WTC11 (cell line): ENCODE data around the gene GPC6. TPM values are rescaled to one million over a fixed set of nuclear protein-coding genes. Genes with fewer than 3 reads are reported as not detected.

Experiments
- ATAC-seq: fragments of 200-7000 bp; cut with Tn5 transposase; 2 replicates; pipeline ENCODE4 v1.10.0; 2021; ENCODE audit warnings: mild to moderate bottlenecking, moderate library complexity
- CTCF ChIA-PET: fragments of 300-600 bp; sonication (Branson Sonifier 250); formaldehyde crosslinking; loops from one replicate; lab custom pipeline; 2021; ENCODE audit warnings: antibody characterized with exemption; lab: Charles Lee
- POLR2A ChIA-PET: fragments of 350-600 bp; sonication (Branson Sonifier 250); formaldehyde crosslinking; loops from one replicate; lab custom pipeline; 2021; ENCODE audit warnings: antibody characterized with exemption; lab: Charles Lee
- DNase-seq: peaks from one replicate; pipeline ENCODE4 v3.0.0; 2021; ENCODE audit warnings: low spot score
- H3K27ac Mint-ChIP-seq: 2 replicates; pipeline ENCODE4 v1.8.0; 2021; ENCODE audit warnings: mixed read lengths
- H3K27me3 Mint-ChIP-seq: 2 replicates; pipeline ENCODE4 v1.8.0; 2021; ENCODE audit warnings: low read depth, mild to moderate bottlenecking, moderate library complexity, mixed read lengths
- H3K36me3 Mint-ChIP-seq: 2 replicates; pipeline ENCODE4 v1.8.0; 2021; ENCODE audit warnings: mixed read lengths
- H3K4me1 Mint-ChIP-seq: 2 replicates; pipeline ENCODE4 v1.8.0; 2022; ENCODE audit warnings: mixed read lengths
- H3K4me3 Mint-ChIP-seq: 2 replicates; pipeline ENCODE4 v1.8.0; 2021; ENCODE audit warnings: mild to moderate bottlenecking, moderate library complexity, mixed read lengths
- H3K9me3 Mint-ChIP-seq: 2 replicates; pipeline ENCODE4 v1.8.0; 2021; ENCODE audit warnings: mixed read lengths
- CREB1 ChIP-seq: sonication (generic); formaldehyde crosslinking; IDR thresholded peaks from 2 replicates; pipeline ENCODE4 v1.8.0; 2023; ENCODE audit warnings: mild to moderate bottlenecking, missing genetic modification reagents
- ELF4 ChIP-seq: sonication (generic); formaldehyde crosslinking; IDR thresholded peaks from 2 replicates; pipeline ENCODE4 v1.8.1; 2022; ENCODE audit warnings: low read depth, mild to moderate bottlenecking, moderate library complexity, missing genetic modification reagents
- JAZF1 ChIP-seq: fragments of 250-450 bp; sonication (Bioruptor Pico); IDR thresholded peaks from 2 replicates; pipeline ENCODE4 v1.9.0; 2021; ENCODE audit warnings: moderate library complexity, mild to moderate bottlenecking, inconsistent platforms
- NFATC4 ChIP-seq: fragments of 250-450 bp; sonication (Bioruptor Pico); IDR thresholded peaks from 2 replicates; pipeline ENCODE4 v1.9.0; 2021; ENCODE audit warnings: mild to moderate bottlenecking
- NR1H2 ChIP-seq: sonication (generic); formaldehyde crosslinking; IDR thresholded peaks from 2 replicates; pipeline ENCODE4 v1.9.0; 2021; ENCODE audit warnings: mild to moderate bottlenecking, moderate library complexity, missing genetic modification reagents
- PRRX2 ChIP-seq: fragments of 250-450 bp; sonication (Bioruptor Pico); IDR thresholded peaks from 2 replicates; pipeline ENCODE4 v1.8.0; 2021; ENCODE audit warnings: mild to moderate bottlenecking
- RORB ChIP-seq: fragments of 250-450 bp; sonication (Bioruptor Pico); IDR thresholded peaks from 2 replicates; pipeline ENCODE4 v1.9.0; 2021; ENCODE audit warnings: mild to moderate bottlenecking
- SMAD3 ChIP-seq: sonication (generic); formaldehyde crosslinking; IDR thresholded peaks from 2 replicates; pipeline ENCODE4 v1.8.0; 2022; ENCODE audit warnings: missing genetic modification reagents, mild to moderate bottlenecking, borderline replicate concordance
- TEAD4 ChIP-seq: sonication (generic); formaldehyde crosslinking; IDR thresholded peaks from 2 replicates; pipeline ENCODE4 v1.8.0; 2022; ENCODE audit warnings: mild to moderate bottlenecking, missing genetic modification reagents
- ZNF219 ChIP-seq: sonication (generic); formaldehyde crosslinking; IDR thresholded peaks from 2 replicates; pipeline ENCODE4 v1.8.0; 2023; ENCODE audit warnings: missing genetic modification reagents, mild to moderate bottlenecking, borderline replicate concordance
- ZNF396 ChIP-seq: fragments of 250-450 bp; sonication (Bioruptor Pico); IDR thresholded peaks from 2 replicates; pipeline ENCODE4 v1.8.0; 2021; ENCODE audit warnings: mild to moderate bottlenecking, moderate library complexity, borderline replicate concordance
- ZNF416 ChIP-seq: fragments of 250-450 bp; sonication (Bioruptor Pico); IDR thresholded peaks from 2 replicates; pipeline ENCODE4 v1.9.0; 2021; ENCODE audit warnings: mild to moderate bottlenecking, inconsistent platforms
- total RNA-seq: library from RNA; stranded (reverse); gene quantifications from 3 replicates; pipeline ENCODE4 v1.2.3, GENCODE V29; 2021
- TF ChIP-seq, protein P1 (sequence below): fragments of 200-600 bp; IDR thresholded peaks from 2 replicates; pipeline ENCODE4 v1.8.0; 2022; ENCODE audit warnings: antibody characterized with exemption
- TF ChIP-seq, protein P2 (sequence below): sonication (generic); formaldehyde crosslinking; IDR thresholded peaks from 2 replicates; pipeline ENCODE4 v1.8.1; 2023; ENCODE audit warnings: mild to moderate bottlenecking, missing genetic modification reagents, borderline replicate concordance
- TF ChIP-seq, protein P3 (sequence below): fragments of 250-450 bp; sonication (Bioruptor Pico); IDR thresholded peaks from 2 replicates; pipeline ENCODE4 v1.9.0; 2021; ENCODE audit warnings: mild to moderate bottlenecking, borderline replicate concordance
- TF ChIP-seq, protein P4 (sequence below): sonication (generic); formaldehyde crosslinking; IDR thresholded peaks from 2 replicates; pipeline ENCODE4 v1.8.0; 2022; ENCODE audit warnings: mild to moderate bottlenecking, missing genetic modification reagents
- TF ChIP-seq, protein P5 (sequence below): fragments of 250-450 bp; sonication (Bioruptor Pico); IDR thresholded peaks from 2 replicates; pipeline ENCODE4 v1.8.0; 2021; ENCODE audit warnings: mild to moderate bottlenecking

Gene GPC6
- total RNA-seq, 1 experiment from 2014 or later: 19.5 TPM

DNA sequence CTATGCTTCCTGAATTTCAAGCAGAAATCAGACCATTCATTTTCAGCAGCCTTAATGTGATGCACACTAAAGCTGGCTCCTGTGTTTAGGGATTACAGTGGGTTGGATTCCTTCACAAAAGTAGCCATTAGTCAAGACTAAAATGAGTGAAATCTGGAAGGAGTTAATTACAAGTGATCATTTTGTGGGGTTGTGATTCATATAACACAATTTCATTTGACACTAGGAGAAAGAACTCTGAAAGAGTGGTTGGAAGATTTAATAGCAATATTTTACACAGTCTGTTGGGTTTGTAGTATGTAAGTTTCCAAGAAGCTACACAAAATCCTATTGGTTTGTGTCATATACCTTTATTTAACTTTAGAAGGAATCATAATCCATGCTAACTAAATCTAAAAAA lies 1015.9 kb downstream of the GPC6 start (continued):
- TF ChIP-seq, protein P1, sequence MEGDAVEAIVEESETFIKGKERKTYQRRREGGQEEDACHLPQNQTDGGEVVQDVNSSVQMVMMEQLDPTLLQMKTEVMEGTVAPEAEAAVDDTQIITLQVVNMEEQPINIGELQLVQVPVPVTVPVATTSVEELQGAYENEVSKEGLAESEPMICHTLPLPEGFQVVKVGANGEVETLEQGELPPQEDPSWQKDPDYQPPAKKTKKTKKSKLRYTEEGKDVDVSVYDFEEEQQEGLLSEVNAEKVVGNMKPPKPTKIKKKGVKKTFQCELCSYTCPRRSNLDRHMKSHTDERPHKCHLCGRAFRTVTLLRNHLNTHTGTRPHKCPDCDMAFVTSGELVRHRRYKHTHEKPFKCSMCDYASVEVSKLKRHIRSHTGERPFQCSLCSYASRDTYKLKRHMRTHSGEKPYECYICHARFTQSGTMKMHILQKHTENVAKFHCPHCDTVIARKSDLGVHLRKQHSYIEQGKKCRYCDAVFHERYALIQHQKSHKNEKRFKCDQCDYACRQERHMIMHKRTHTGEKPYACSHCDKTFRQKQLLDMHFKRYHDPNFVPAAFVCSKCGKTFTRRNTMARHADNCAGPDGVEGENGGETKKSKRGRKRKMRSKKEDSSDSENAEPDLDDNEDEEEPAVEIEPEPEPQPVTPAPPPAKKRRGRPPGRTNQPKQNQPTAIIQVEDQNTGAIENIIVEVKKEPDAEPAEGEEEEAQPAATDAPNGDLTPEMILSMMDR: no peak
- TF ChIP-seq PRRX2 (CRISPR knock-in tag) (no peak), CREB1 (CRISPR knock-in tag) (no peak), ZNF219 (CRISPR knock-in tag) (no peak), NFATC4 (no peak), ELF4 (CRISPR knock-in tag) (no peak), JAZF1 (CRISPR knock-in tag) (no peak), SMAD3 (no peak), TEAD4 (CRISPR knock-in tag) (no peak), ZNF416 (CRISPR knock-in tag) (no peak)
- TF ChIP-seq, protein P2, sequence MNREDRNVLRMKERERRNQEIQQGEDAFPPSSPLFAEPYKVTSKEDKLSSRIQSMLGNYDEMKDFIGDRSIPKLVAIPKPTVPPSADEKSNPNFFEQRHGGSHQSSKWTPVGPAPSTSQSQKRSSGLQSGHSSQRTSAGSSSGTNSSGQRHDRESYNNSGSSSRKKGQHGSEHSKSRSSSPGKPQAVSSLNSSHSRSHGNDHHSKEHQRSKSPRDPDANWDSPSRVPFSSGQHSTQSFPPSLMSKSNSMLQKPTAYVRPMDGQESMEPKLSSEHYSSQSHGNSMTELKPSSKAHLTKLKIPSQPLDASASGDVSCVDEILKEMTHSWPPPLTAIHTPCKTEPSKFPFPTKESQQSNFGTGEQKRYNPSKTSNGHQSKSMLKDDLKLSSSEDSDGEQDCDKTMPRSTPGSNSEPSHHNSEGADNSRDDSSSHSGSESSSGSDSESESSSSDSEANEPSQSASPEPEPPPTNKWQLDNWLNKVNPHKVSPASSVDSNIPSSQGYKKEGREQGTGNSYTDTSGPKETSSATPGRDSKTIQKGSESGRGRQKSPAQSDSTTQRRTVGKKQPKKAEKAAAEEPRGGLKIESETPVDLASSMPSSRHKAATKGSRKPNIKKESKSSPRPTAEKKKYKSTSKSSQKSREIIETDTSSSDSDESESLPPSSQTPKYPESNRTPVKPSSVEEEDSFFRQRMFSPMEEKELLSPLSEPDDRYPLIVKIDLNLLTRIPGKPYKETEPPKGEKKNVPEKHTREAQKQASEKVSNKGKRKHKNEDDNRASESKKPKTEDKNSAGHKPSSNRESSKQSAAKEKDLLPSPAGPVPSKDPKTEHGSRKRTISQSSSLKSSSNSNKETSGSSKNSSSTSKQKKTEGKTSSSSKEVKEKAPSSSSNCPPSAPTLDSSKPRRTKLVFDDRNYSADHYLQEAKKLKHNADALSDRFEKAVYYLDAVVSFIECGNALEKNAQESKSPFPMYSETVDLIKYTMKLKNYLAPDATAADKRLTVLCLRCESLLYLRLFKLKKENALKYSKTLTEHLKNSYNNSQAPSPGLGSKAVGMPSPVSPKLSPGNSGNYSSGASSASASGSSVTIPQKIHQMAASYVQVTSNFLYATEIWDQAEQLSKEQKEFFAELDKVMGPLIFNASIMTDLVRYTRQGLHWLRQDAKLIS (CRISPR knock-in tag): no peak
- TF ChIP-seq, protein P3, sequence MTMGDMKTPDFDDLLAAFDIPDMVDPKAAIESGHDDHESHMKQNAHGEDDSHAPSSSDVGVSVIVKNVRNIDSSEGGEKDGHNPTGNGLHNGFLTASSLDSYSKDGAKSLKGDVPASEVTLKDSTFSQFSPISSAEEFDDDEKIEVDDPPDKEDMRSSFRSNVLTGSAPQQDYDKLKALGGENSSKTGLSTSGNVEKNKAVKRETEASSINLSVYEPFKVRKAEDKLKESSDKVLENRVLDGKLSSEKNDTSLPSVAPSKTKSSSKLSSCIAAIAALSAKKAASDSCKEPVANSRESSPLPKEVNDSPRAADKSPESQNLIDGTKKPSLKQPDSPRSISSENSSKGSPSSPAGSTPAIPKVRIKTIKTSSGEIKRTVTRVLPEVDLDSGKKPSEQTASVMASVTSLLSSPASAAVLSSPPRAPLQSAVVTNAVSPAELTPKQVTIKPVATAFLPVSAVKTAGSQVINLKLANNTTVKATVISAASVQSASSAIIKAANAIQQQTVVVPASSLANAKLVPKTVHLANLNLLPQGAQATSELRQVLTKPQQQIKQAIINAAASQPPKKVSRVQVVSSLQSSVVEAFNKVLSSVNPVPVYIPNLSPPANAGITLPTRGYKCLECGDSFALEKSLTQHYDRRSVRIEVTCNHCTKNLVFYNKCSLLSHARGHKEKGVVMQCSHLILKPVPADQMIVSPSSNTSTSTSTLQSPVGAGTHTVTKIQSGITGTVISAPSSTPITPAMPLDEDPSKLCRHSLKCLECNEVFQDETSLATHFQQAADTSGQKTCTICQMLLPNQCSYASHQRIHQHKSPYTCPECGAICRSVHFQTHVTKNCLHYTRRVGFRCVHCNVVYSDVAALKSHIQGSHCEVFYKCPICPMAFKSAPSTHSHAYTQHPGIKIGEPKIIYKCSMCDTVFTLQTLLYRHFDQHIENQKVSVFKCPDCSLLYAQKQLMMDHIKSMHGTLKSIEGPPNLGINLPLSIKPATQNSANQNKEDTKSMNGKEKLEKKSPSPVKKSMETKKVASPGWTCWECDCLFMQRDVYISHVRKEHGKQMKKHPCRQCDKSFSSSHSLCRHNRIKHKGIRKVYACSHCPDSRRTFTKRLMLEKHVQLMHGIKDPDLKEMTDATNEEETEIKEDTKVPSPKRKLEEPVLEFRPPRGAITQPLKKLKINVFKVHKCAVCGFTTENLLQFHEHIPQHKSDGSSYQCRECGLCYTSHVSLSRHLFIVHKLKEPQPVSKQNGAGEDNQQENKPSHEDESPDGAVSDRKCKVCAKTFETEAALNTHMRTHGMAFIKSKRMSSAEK (CRISPR knock-in tag): no peak

DNA sequence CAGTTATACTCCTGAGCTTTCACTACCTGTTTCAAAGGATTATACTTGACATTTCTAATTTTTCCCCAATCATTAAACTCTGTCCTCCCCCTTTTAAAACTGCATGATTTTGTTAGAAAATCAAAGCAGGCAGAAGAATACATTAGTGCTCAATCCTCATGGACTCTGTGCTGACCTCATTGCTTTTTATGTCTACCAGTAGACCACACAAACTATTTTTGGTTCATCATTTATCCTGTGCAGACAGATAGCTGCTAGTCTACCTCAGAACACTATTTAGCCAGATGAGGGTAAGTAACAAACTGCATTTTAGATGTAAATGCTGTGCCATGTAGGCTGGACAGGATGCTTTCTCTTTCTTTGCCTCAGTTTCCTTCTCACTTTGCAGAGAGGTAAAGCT lies 1016.9 kb downstream of the GPC6 start:
- peaks cover 8% of the 10 kb centered on the region for H3K4me1 Mint-ChIP-seq
- DNase-seq: no peak
- peaks cover 20% of the 10 kb centered on the region for H3K9me3 Mint-ChIP-seq
- ChIA-PET CTCF (no interaction called here), POLR2A (no interaction called here)
- no peaks in the 10 kb centered on the region for H3K27me3 Mint-ChIP-seq
- H3K4me3 Mint-ChIP-seq: no peak overlapping the region
- peaks cover 11% of the 10 kb centered on the region; the same call in 1 of the 2 replicates for H3K36me3 Mint-ChIP-seq
- H3K27ac Mint-ChIP-seq: no peak overlapping the region
- no peak for TF ChIP-seq ZNF219 (CRISPR knock-in tag)
- no peak for TF ChIP-seq RORB
- TF ChIP-seq, protein P4, sequence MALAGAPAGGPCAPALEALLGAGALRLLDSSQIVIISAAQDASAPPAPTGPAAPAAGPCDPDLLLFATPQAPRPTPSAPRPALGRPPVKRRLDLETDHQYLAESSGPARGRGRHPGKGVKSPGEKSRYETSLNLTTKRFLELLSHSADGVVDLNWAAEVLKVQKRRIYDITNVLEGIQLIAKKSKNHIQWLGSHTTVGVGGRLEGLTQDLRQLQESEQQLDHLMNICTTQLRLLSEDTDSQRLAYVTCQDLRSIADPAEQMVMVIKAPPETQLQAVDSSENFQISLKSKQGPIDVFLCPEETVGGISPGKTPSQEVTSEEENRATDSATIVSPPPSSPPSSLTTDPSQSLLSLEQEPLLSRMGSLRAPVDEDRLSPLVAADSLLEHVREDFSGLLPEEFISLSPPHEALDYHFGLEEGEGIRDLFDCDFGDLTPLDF (CRISPR knock-in tag): no peak
- TF ChIP-seq CREB1 (CRISPR knock-in tag): no peak
- TF ChIP-seq, protein P5, sequence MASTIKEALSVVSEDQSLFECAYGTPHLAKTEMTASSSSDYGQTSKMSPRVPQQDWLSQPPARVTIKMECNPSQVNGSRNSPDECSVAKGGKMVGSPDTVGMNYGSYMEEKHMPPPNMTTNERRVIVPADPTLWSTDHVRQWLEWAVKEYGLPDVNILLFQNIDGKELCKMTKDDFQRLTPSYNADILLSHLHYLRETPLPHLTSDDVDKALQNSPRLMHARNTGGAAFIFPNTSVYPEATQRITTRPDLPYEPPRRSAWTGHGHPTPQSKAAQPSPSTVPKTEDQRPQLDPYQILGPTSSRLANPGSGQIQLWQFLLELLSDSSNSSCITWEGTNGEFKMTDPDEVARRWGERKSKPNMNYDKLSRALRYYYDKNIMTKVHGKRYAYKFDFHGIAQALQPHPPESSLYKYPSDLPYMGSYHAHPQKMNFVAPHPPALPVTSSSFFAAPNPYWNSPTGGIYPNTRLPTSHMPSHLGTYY (CRISPR knock-in tag): no peak
- TF ChIP-seq, protein P1: no peak
- no peak for TF ChIP-seq ZNF396 (CRISPR knock-in tag)
- no peak for TF ChIP-seq NR1H2 (CRISPR knock-in tag)
- TF ChIP-seq, all 79 proteins: peak for 0
- no peak for ATAC-seq
